GM18951 (cell line): ENCODE results near the gene OR10G8.
"Not testable (repeated sequence)": the region's sequence is repeated elsewhere in the genome, so short reads cannot be mapped to it uniquely, and the experiment has no call there.

Source experiments
- POLR2A ChIP-seq: IDR thresholded peaks from 4 replicates; pipeline ENCODE4 v1.6.1; 2011; ENCODE audit warnings: mild to moderate bottlenecking; ENCODE audit not compliant: insufficient read length, insufficient read depth; ENCODE audit errors: extremely low read depth
- in situ Hi-C: fragments of 300-500 bp; cut with MboI; formaldehyde crosslinking; loops from one replicate; pipeline ENCODE4 v1.12.0; 2022; ENCODE audit warnings: low sequenced_read_pairs, mixed read lengths, inconsistent platforms; ENCODE audit not compliant: unreplicated experiment

OR10G8 gene

GRCh38 chr11:124026498-124026897, at the start of gene OR10G8:
OR10G8 (plus strand) TSS chr11:124026798; CDS start chr11:124029623, 2,825 bp downstream.
- TF ChIP-seq POLR2A, result no peak

GRCh38 chr11:123977731-123978347, 48.8 kb upstream of the OR10G8 start, which contains the start of gene OR10S1:
OR10S1 (minus strand) TSS chr11:123977781; CDS start chr11:123977664, 117 bp downstream.
- in situ Hi-C loops, result no loop called here
- TF ChIP-seq POLR2A, result no peak

More at GRCh38 chr11:124026498-124026897, at the start of gene OR10G8:
- in situ Hi-C loops, result no loop called here

GRCh38 chr11:123979311-123979710, 47.3 kb upstream of the OR10G8 start:
- in situ Hi-C loops, result no loop called here
- no peak for TF ChIP-seq POLR2A

GRCh38 chr11:123995119-123995518, 31.5 kb upstream of the OR10G8 start, which contains the start of gene OR10G6:
OR10G6 (minus strand) TSS chr11:123995161; CDS start chr11:123995161, 0 bp downstream.
- no peak for TF ChIP-seq POLR2A
- in situ Hi-C loops, result no loop called here

GRCh38 chr11:124012697-124013096, 13.9 kb upstream of the OR10G8 start, which contains the start of gene OR10G4:
OR10G4 (plus strand) TSS chr11:124012997; CDS start chr11:124015575, 2,578 bp downstream.
- TF ChIP-seq POLR2A, result no peak
- in situ Hi-C loops, result no loop called here

GRCh38 chr11:124015837-124016236, 10.8 kb upstream of the OR10G8 start:
- in situ Hi-C loops, result not testable (repeated sequence)

- TF ChIP-seq POLR2A, result no peak
- in situ Hi-C loops, result no loop called here
These were observed 10.1 kb downstream of the OR10G8 start for GRCh38 chr11:124036666-124037065.

GRCh38 chr11:124039557-124039956, 13.0 kb downstream of the OR10G8 start:
- no peak for TF ChIP-seq POLR2A
- in situ Hi-C loops, result no loop called here

GRCh38 chr11:124041254-124041653, 14.7 kb downstream of the OR10G8 start, which contains the start of gene OR10G7:
OR10G7 (minus strand) TSS chr11:124041325; CDS start chr11:124039001, 2,324 bp downstream.
- in situ Hi-C loops, result no loop called here
- TF ChIP-seq POLR2A, result no peak

- in situ Hi-C loops, result no loop called here
- TF ChIP-seq POLR2A, result no peak
These were observed 16.8 kb downstream of the OR10G8 start for GRCh38 chr11:124043420-124043819.

GRCh38 chr11:124050748-124051147, 24.1 kb downstream of the OR10G8 start:
- no peak for TF ChIP-seq POLR2A
- in situ Hi-C loops, result no loop called here

- in situ Hi-C loops, result no loop called here
- no peak for TF ChIP-seq POLR2A
These were observed 26.4 kb downstream of the OR10G8 start for GRCh38 chr11:124052966-124053365.

- in situ Hi-C loops, result no loop called here
- no peak for TF ChIP-seq POLR2A
These were observed 42.1 kb downstream of the OR10G8 start for GRCh38 chr11:124068601-124069110.
